ENCODE results near the gene TRIP10. TPM values are rescaled to one million over a fixed set of nuclear protein-coding genes. Genes with fewer than 3 reads are reported as not detected.

TRIP10 gene
- polyA plus RNA-seq, 4 donors: 42.1 to 141 (median 84.1) TPM

- DNase-seq: no peak
- Histone ChIP-seq H3K27ac (ENCODE audit: low read depth in 1 of 3, low read length in 2 of 3) (no peak overlapping the region), H3K36me3 (ENCODE audit: control insufficient read depth in 3 of 3, insufficient read depth in 2 of 3, low read depth in 1 of 3, low read length in 3 of 3) (peaks cover 0 to 46% (median 0%) of the 10 kb centered on the region in 3 donors), H3K4me1 (ENCODE audit: control insufficient read depth in 3 of 3, insufficient read depth in 2 of 3, low read depth in 1 of 3, low read length in 2 of 3) (peaks cover 0 to 17% (median 0%) of the 10 kb centered on the region in 3 donors), H3K4me3 (ENCODE audit: low read depth in 1 of 3, low read length in 3 of 3) (no peak overlapping the region), H3K9me3 (ENCODE audit: control insufficient read depth in 2 of 2, insufficient read depth in 1 of 2, low read depth in 1 of 2, low read length in 1 of 2) (no peaks in the 10 kb centered on the region), H3K27me3 (ENCODE audit: control insufficient read depth in 3 of 3, insufficient read depth in 3 of 3, low read length in 3 of 3) (no peaks in the 10 kb centered on the region)
- FAIRE-seq: no peak
- WGBS, 3 donors: 93 to 94% (median 94%) methylated on average over 24 to 29 of the region's 29 CpGs
Measured at GRCh38 chr19:6733338-6734095, 6.0 kb upstream of the TRIP10 start.

GRCh38 chr19:6734096-6734696 lies 5.3 kb upstream of the TRIP10 start:
- DNase-seq (peak in 1 of 2 donors; percentile 47), FAIRE-seq (no peak)
- 69 to 79% (median 72%) methylated on average over 20 of the region's 20 CpGs for WGBS, 3 donors
- H3K36me3 ChIP-seq (ENCODE audit: control insufficient read depth in 3 of 3, insufficient read depth in 2 of 3, low read depth in 1 of 3, low read length in 3 of 3): peaks cover 0 to 46% (median 0%) of the 10 kb centered on the region in 3 donors
- H3K27ac ChIP-seq (ENCODE audit: low read depth in 1 of 3, low read length in 2 of 3): no peak overlapping the region
- H3K4me1 ChIP-seq (ENCODE audit: control insufficient read depth in 3 of 3, insufficient read depth in 2 of 3, low read depth in 1 of 3, low read length in 2 of 3): peaks cover 0 to 24% (median 0%) of the 10 kb centered on the region in 3 donors
- no peak overlapping the region for H3K4me3 ChIP-seq (ENCODE audit: low read depth in 1 of 3, low read length in 3 of 3)
- H3K9me3 ChIP-seq (ENCODE audit: control insufficient read depth in 2 of 2, insufficient read depth in 1 of 2, low read depth in 1 of 2, low read length in 1 of 2): no peaks in the 10 kb centered on the region
- H3K27me3 ChIP-seq (ENCODE audit: control insufficient read depth in 3 of 3, insufficient read depth in 3 of 3, low read length in 3 of 3): no peaks in the 10 kb centered on the region

GRCh38 chr19:6735181-6735911 lies 4.1 kb upstream of the TRIP10 start:
- FAIRE-seq (no peak), DNase-seq (no peak)
- H3K27me3 ChIP-seq (ENCODE audit: control insufficient read depth in 3 of 3, insufficient read depth in 3 of 3, low read length in 3 of 3): no peaks in the 10 kb centered on the region
- WGBS, 3 donors: 71 to 84% (median 82%) methylated on average over 15 of the region's 15 CpGs
- H3K4me3 ChIP-seq (ENCODE audit: low read depth in 1 of 3, low read length in 3 of 3): no peak overlapping the region
- peaks cover 0 to 43% (median 0%) of the 10 kb centered on the region in 3 donors for H3K36me3 ChIP-seq (ENCODE audit: control insufficient read depth in 3 of 3, insufficient read depth in 2 of 3, low read depth in 1 of 3, low read length in 3 of 3)
- peak overlapping the region in 2 of 3 donors; percentile 92 to 96 for H3K27ac ChIP-seq (ENCODE audit: low read depth in 1 of 3, low read length in 2 of 3)
- H3K9me3 ChIP-seq (ENCODE audit: control insufficient read depth in 2 of 2, insufficient read depth in 1 of 2, low read depth in 1 of 2, low read length in 1 of 2): no peaks in the 10 kb centered on the region
- H3K4me1 ChIP-seq (ENCODE audit: control insufficient read depth in 3 of 3, insufficient read depth in 2 of 3, low read depth in 1 of 3, low read length in 2 of 3): peaks cover 0 to 20% (median 0%) of the 10 kb centered on the region in 3 donors

- no peaks in the 10 kb centered on the region for H3K9me3 ChIP-seq (ENCODE audit: control insufficient read depth in 2 of 2, insufficient read depth in 1 of 2, low read depth in 1 of 2, low read length in 1 of 2)
- H3K27me3 ChIP-seq (ENCODE audit: control insufficient read depth in 3 of 3, insufficient read depth in 3 of 3, low read length in 3 of 3): no peaks in the 10 kb centered on the region
- DNase-seq: peak; percentile 84 to 90
- WGBS, 3 donors: 14 to 21% (median 16%) methylated on average over 24 to 25 of the region's 25 CpGs
- peaks cover 0 to 25% (median 0%) of the 10 kb centered on the region in 3 donors for H3K4me1 ChIP-seq (ENCODE audit: control insufficient read depth in 3 of 3, insufficient read depth in 2 of 3, low read depth in 1 of 3, low read length in 2 of 3)
- FAIRE-seq: no peak
- H3K27ac ChIP-seq (ENCODE audit: low read depth in 1 of 3, low read length in 2 of 3): peak overlapping the region; percentile 88 to 96 (median 92)
- H3K36me3 ChIP-seq (ENCODE audit: control insufficient read depth in 3 of 3, insufficient read depth in 2 of 3, low read depth in 1 of 3, low read length in 3 of 3): peaks cover 0 to 40% (median 0%) of the 10 kb centered on the region in 3 donors
- peak overlapping the region; percentile 72 to 89 (median 75) for H3K4me3 ChIP-seq (ENCODE audit: low read depth in 1 of 3, low read length in 3 of 3)
Measured at GRCh38 chr19:6736169-6736916, 3.1 kb upstream of the TRIP10 start.

- WGBS, 3 donors: 0 to 1% (median 0%) methylated on average over 16 of the region's 16 CpGs
- no peak for FAIRE-seq
- H3K27ac ChIP-seq (ENCODE audit: low read depth in 1 of 3, low read length in 2 of 3): peak overlapping the region; percentile 88 to 96 (median 92)
Measured at GRCh38 chr19:6736917-6737283, 2.6 kb upstream of the TRIP10 start.

GRCh38 chr19:6737284-6737872 lies 2.1 kb upstream of the TRIP10 start, which contains the start of gene GPR108:
GPR108 (minus strand) TSS chr19:6737580; CDS start chr19:6737576, 4 bp downstream.
- peaks cover 0 to 36% (median 0%) of the 10 kb centered on the region in 3 donors for H3K36me3 ChIP-seq (ENCODE audit: control insufficient read depth in 3 of 3, insufficient read depth in 2 of 3, low read depth in 1 of 3, low read length in 3 of 3)
- FAIRE-seq (peak; percentile 98), DNase-seq (peak; percentile 100)
- peak within 1 kb of the TSS; percentile 72 to 89 (median 75) for H3K4me3 ChIP-seq (ENCODE audit: low read depth in 1 of 3, low read length in 3 of 3)
- WGBS, 3 donors: 0 to 1% (median 1%) methylated on average over 48 to 55 of the region's 55 CpGs
- peak within 1 kb of the TSS; percentile 91 to 96 (median 92) for H3K27ac ChIP-seq (ENCODE audit: low read depth in 1 of 3, low read length in 2 of 3)
- no peaks in the 10 kb centered on the region for H3K27me3 ChIP-seq (ENCODE audit: control insufficient read depth in 3 of 3, insufficient read depth in 3 of 3, low read length in 3 of 3)
- peaks cover 0 to 29% (median 0%) of the 10 kb centered on the region in 3 donors for H3K4me1 ChIP-seq (ENCODE audit: control insufficient read depth in 3 of 3, insufficient read depth in 2 of 3, low read depth in 1 of 3, low read length in 2 of 3)
- no peaks in the 10 kb centered on the region for H3K9me3 ChIP-seq (ENCODE audit: control insufficient read depth in 2 of 2, insufficient read depth in 1 of 2, low read depth in 1 of 2, low read length in 1 of 2)

More at GRCh38 chr19:6736917-6737283, 2.6 kb upstream of the TRIP10 start:
- no peaks in the 10 kb centered on the region for H3K27me3 ChIP-seq (ENCODE audit: control insufficient read depth in 3 of 3, insufficient read depth in 3 of 3, low read length in 3 of 3)
- no peak for DNase-seq
- H3K4me1 ChIP-seq (ENCODE audit: control insufficient read depth in 3 of 3, insufficient read depth in 2 of 3, low read depth in 1 of 3, low read length in 2 of 3): peaks cover 0 to 29% (median 0%) of the 10 kb centered on the region in 3 donors
- peaks cover 0 to 36% (median 0%) of the 10 kb centered on the region in 3 donors for H3K36me3 ChIP-seq (ENCODE audit: control insufficient read depth in 3 of 3, insufficient read depth in 2 of 3, low read depth in 1 of 3, low read length in 3 of 3)
- H3K9me3 ChIP-seq (ENCODE audit: control insufficient read depth in 2 of 2, insufficient read depth in 1 of 2, low read depth in 1 of 2, low read length in 1 of 2): no peaks in the 10 kb centered on the region
- peak overlapping the region; percentile 72 to 89 (median 75) for H3K4me3 ChIP-seq (ENCODE audit: low read depth in 1 of 3, low read length in 3 of 3)

GRCh38 chr19:6737873-6738786 lies 1.4 kb upstream of the TRIP10 start:
- Histone ChIP-seq H3K27me3 (ENCODE audit: control insufficient read depth in 3 of 3, insufficient read depth in 3 of 3, low read length in 3 of 3) (no peaks in the 10 kb centered on the region), H3K27ac (ENCODE audit: low read depth in 1 of 3, low read length in 2 of 3) (peak overlapping the region; percentile 88 to 94 (median 91)), H3K4me1 (ENCODE audit: control insufficient read depth in 3 of 3, insufficient read depth in 2 of 3, low read depth in 1 of 3, low read length in 2 of 3) (peaks cover 0 to 29% (median 0%) of the 10 kb centered on the region in 3 donors), H3K9me3 (ENCODE audit: control insufficient read depth in 2 of 2, insufficient read depth in 1 of 2, low read depth in 1 of 2, low read length in 1 of 2) (no peaks in the 10 kb centered on the region), H3K36me3 (ENCODE audit: control insufficient read depth in 3 of 3, insufficient read depth in 2 of 3, low read depth in 1 of 3, low read length in 3 of 3) (peaks cover 0 to 36% (median 0%) of the 10 kb centered on the region in 3 donors), H3K4me3 (ENCODE audit: low read depth in 1 of 3, low read length in 3 of 3) (peak overlapping the region in 1 of 3 donors; percentile 35)
- no peak for FAIRE-seq
- WGBS, 3 donors: 4 to 10% (median 10%) methylated on average over 13 of the region's 13 CpGs
- DNase-seq: peak; percentile 90 to 91

All from small intestine (tissue), 7 donors.